Measurements from ENCODE around the gene LYG2.

GRCh38 chr2:99201959-99202678 lies 53.3 kb downstream of the LYG2 start:
- peak in 2 of 3 experiments; percentile 13 to 14; a peak in 2 of 4 replicates for TF ChIP-seq CTCF (IDR thresholded peaks at IDR 0.05; ENCODE audit: control extremely low read depth in 1 of 3, insufficient read depth in 1 of 3, low read depth in 1 of 3, low read length in 3 of 3)
- no peak for TF ChIP-seq POLR2A (IDR thresholded peaks at IDR 0.05; ENCODE audit: control extremely low read depth in 1 of 2, low read depth in 2 of 2, low read length in 2 of 2)
- no peak for TF ChIP-seq MAFK (IDR thresholded peaks at IDR 0.05; ENCODE audit: low read depth, low read length)
- TF ChIP-seq CHD2 (IDR thresholded peaks at IDR 0.05; ENCODE audit: low read length), result no peak
- TF ChIP-seq GTF2F1 (IDR thresholded peaks at IDR 0.05; ENCODE audit: borderline replicate concordance, low read depth, low read length), result no peak
- no peak for TF ChIP-seq SRF (IDR thresholded peaks at IDR 0.05; ENCODE audit: low read depth, low read length)
- TF ChIP-seq TEAD4 (IDR thresholded peaks at IDR 0.05; ENCODE audit: low read depth, low read length), result no peak
- no peak for TF ChIP-seq EZH2 (IDR thresholded peaks at IDR 0.05; ENCODE audit: low read depth, low read length, severe bottlenecking)

Data from H1 (cell line).